HepG2 (cell line): ENCODE measurements around the gene ANLN. TPM values are rescaled to one million over a fixed set of nuclear protein-coding genes. Genes with fewer than 3 reads are reported as not detected.

Experiments
- ATAC-seq: fragments of 200-7000 bp; cut with Tn5 transposase; 3 replicates; pipeline ENCODE4 v1.9.1; 2020; ENCODE audit warnings: mild to moderate bottlenecking, moderate library complexity
- BruUV-seq: library from RNA; stranded (reverse); fragments of 400-500 nt; replicated peaks from 2 replicates; lab custom pipeline; 2021; lab: Mats Ljungman, UMichigan
- CTCF ChIA-PET: fragments of 300-600 bp; formaldehyde crosslinking; extraction: SDS; loops from one replicate; lab custom pipeline; 2021; ENCODE audit warnings: low total read pairs, inconsistent platforms, low intra/inter-chr PET ratio; lab: Yijun Ruan, JAX
- POLR2A ChIA-PET: fragments of 350-600 bp; sonication (Branson Sonifier 250); formaldehyde crosslinking; loops from one replicate; lab custom pipeline; 2020; ENCODE audit warnings: antibody characterized with exemption, inconsistent platforms; lab: Yijun Ruan, JAX
- DNase-seq: peaks from one replicate; pipeline ENCODE4 v3.0.0-alpha.2; 2015; ENCODE audit warnings: low spot score
- FAIRE-seq: peaks from 3 replicates; lab custom pipeline; 2011; peaks lifted over from hg19 to GRCh38; lab: Jason Lieb, UNC
- H2AFZ ChIP-seq: one replicate; pipeline ENCODE4 v1.6.1; 2011; ENCODE audit warnings: low read length, inconsistent platforms
- H3K27ac ChIP-seq: fragments of 300-600 bp; 3 replicates; pipeline ENCODE4 v1.8.0; 2011; ENCODE audit warnings: mixed run types, mild to moderate bottlenecking, mixed read lengths, low read length, inconsistent platforms; ENCODE audit not compliant: insufficient read depth; ENCODE audit errors: extremely low read length
- H3K27me3 ChIP-seq, 2 experiments: fragments of 200-600 bp in 1 of 2; 2 replicates in 1 of 2; 3 replicates in 1 of 2; pipeline versions ENCODE4 v1.6.0 to v1.8.0; 2011; ENCODE audit warnings: low read length in 2 of 2, mild to moderate bottlenecking in 2 of 2, moderate library complexity in 2 of 2, inconsistent platforms in 1 of 2; ENCODE audit not compliant: insufficient read depth in 2 of 2, control insufficient read depth in 1 of 2
- H3K36me3 ChIP-seq, 2 experiments: fragments of 200-600 bp in 1 of 2; replicated peaks in 1 of 2; 2 replicates in 1 of 2; 3 replicates in 1 of 2; pipeline versions ENCODE4 v1.5.1 to v1.8.0; 2011; ENCODE audit warnings: low read length in 2 of 2, inconsistent platforms in 1 of 2; ENCODE audit not compliant: insufficient read depth in 2 of 2, control insufficient read depth in 1 of 2
- H3K4me1 ChIP-seq: 2 replicates; pipeline ENCODE4 v1.5.1; 2012; ENCODE audit warnings: low read length, inconsistent platforms; ENCODE audit not compliant: insufficient read depth
- H3K4me2 ChIP-seq: 2 replicates; pipeline ENCODE4 v1.6.0; 2011; ENCODE audit warnings: low read depth, low read length, inconsistent platforms
- H3K4me3 ChIP-seq, 3 experiments: fragments of 200-600 bp in 1 of 3; sonication (generic), shearing (Covaris generic) in 1 of 3; replicated peaks in 1 of 3; 2 replicates each; pipeline ENCODE4 v1.5.1; 2011 to 2016; ENCODE audit warnings: low read length in 3 of 3, inconsistent platforms in 2 of 3, low read depth in 2 of 3, mild to moderate bottlenecking in 2 of 3, control low read depth in 1 of 3, mixed read lengths in 1 of 3; ENCODE audit not compliant: insufficient read depth in 1 of 3
- H3K79me2 ChIP-seq: one replicate; pipeline ENCODE4 v1.6.1; 2011; ENCODE audit warnings: low read length, inconsistent platforms; ENCODE audit not compliant: insufficient read depth
- H3K9ac ChIP-seq: 2 replicates; pipeline ENCODE4 v1.6.0; 2011; ENCODE audit warnings: mild to moderate bottlenecking, low read depth, low read length, inconsistent platforms; ENCODE audit not compliant: insufficient read depth
- H3K9me3 ChIP-seq: 2 replicates; pipeline ENCODE4 v1.5.1; 2012; ENCODE audit warnings: mild to moderate bottlenecking, low read length
- H4K20me1 ChIP-seq: 2 replicates; pipeline ENCODE4 v1.6.0; 2011; ENCODE audit warnings: inconsistent platforms, mild to moderate bottlenecking, low read length, moderate library complexity; ENCODE audit not compliant: insufficient read depth
- ATF6 ChIP-seq: sonication (generic); formaldehyde crosslinking; conservative IDR thresholded peaks from 2 replicates; pipeline ENCODE4 v1.4.0; 2020; ENCODE audit warnings: missing genetic modification reagents
- HNRNPL ChIP-seq: fragments of 200-400 bp; formaldehyde crosslinking; IDR thresholded peaks from 2 replicates; pipeline ENCODE4 v1.6.1; 2017; ENCODE audit warnings: mild to moderate bottlenecking, low read depth, low read length
- MYC ChIP-seq: sonication (generic); formaldehyde crosslinking; IDR thresholded peaks from 2 replicates; pipeline ENCODE4 v1.9.0; 2021; ENCODE audit warnings: missing genetic modification reagents, borderline replicate concordance
- PRMT3 ChIP-seq: sonication (generic); formaldehyde crosslinking; IDR thresholded peaks from 2 replicates; pipeline ENCODE4 v1.8.1; 2022; ENCODE audit warnings: low read depth, mild to moderate bottlenecking, moderate library complexity, missing genetic modification reagents, borderline replicate concordance
- RAD51 ChIP-seq: fragments of 450-650 bp; IDR thresholded peaks from 2 replicates; pipeline ENCODE4 v1.6.1; 2016; ENCODE audit warnings: borderline replicate concordance
- RNF2 ChIP-seq: fragments of 450-650 bp; conservative IDR thresholded peaks from 2 replicates; pipeline ENCODE4 v1.6.1; 2016; ENCODE audit warnings: low read depth
- TBX2 ChIP-seq: sonication (generic); formaldehyde crosslinking; IDR thresholded peaks from 2 replicates; pipeline ENCODE4 v1.5.0; 2020; ENCODE audit warnings: missing genetic modification reagents, mild to moderate bottlenecking, borderline replicate concordance
- ZFP1 ChIP-seq: IDR thresholded peaks from 2 replicates; pipeline ENCODE4 v1.6.1; 2016
- ZNF225 ChIP-seq: sonication (generic); formaldehyde crosslinking; IDR thresholded peaks from 2 replicates; pipeline ENCODE4 v1.4.0; 2020; ENCODE audit warnings: mild to moderate bottlenecking, missing genetic modification reagents
- ZNF644 ChIP-seq: IDR thresholded peaks from 2 replicates; pipeline ENCODE4 v1.6.1; 2016; ENCODE audit warnings: low read depth
- ZNF766 ChIP-seq: sonication (generic); formaldehyde crosslinking; IDR thresholded peaks from 2 replicates; pipeline ENCODE4 v1.5.0; 2020; ENCODE audit warnings: missing genetic modification reagents, borderline replicate concordance
- ZSCAN22 ChIP-seq: sonication (generic); formaldehyde crosslinking; IDR thresholded peaks from 2 replicates; pipeline ENCODE4 v1.4.0; 2020; ENCODE audit warnings: mild to moderate bottlenecking, missing genetic modification reagents
- WGBS: methylation state at CpG from one replicate; pipeline ENCODE4 v1.1.6; 2017; ENCODE audit warnings: low lambda C conversion rate; 5-methylcytosine and 5-hydroxymethylcytosine counted together
- in situ Hi-C: cut with HindIII; loops from 2 replicates; pipeline ENCODE4 v1.10.0; 2017; ENCODE audit warnings: low pct_unique_long_range_greater_than_20kb; ENCODE audit not compliant: extremely low pct_ligation_motif_present
- intact Hi-C: fragments of 100-400 bp; cut with micrococcal nuclease; formaldehyde crosslinking; loops from one replicate; pipeline ENCODE4 v1.10.0; 2022; ENCODE audit not compliant: unreplicated experiment
- polyA plus RNA-seq, 8 experiments: library from polyadenylated mRNA; depleted of rRNA in 3 of 8; stranded (reverse) in 7 of 8; unstranded in 1 of 8; fragments of >200 nt; fragmentation: Illumina TruSeq in 4 of 8; extraction: Trizol in 4 of 8; gene quantifications; 2 replicates each; pipeline versions ENCODE4 v1.2.1 to v1.2.3, GENCODE V29; 2011 to 2016; ENCODE audit warnings: low read depth in 4 of 8, missing spikeins in 1 of 8, mixed read lengths in 1 of 8; ENCODE audit not compliant: insufficient read depth in 1 of 8
- total RNA-seq, 5 experiments: library from RNA; depleted of rRNA; stranded (reverse); fragments of >200 nt; fragmentation: Illumina TruSeq; extraction: Trizol; gene quantifications; 2 replicates each; pipeline ENCODE4 v1.2.3, GENCODE V29; 2016; ENCODE audit warnings: low read depth in 1 of 5

ANLN gene
- total and polyA plus RNA-seq, 2 of the 13 experiments (the other 11 are each of a cell fraction or from before 2014, with no cell fraction given): 20.0 to 72.0 TPM

DNA sequence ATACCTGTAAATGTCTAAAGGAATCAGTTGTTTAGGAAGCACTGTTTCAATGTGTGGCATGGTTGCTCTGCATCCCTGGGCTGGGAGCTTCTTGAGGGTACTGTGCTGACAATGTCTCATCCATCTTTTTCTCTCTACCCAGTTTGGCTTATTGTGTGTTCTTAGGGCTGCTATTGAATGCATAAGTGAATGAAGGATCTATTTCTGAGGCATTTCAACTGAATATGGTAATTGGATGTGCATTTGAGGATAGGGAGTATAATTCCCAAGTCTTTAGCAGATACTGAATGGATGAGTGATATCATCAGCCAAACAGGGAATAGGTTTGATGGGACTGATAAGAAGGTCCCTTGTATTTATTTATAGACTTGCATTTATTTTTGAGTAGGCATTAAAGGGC, 64.1 kb downstream of the ANLN start (continued):
- TF ChIP-seq PRMT3 (CRISPR knock-in tag) (no peak), TBX2 (CRISPR knock-in tag) (no peak), RNF2 (no peak)

DNA sequence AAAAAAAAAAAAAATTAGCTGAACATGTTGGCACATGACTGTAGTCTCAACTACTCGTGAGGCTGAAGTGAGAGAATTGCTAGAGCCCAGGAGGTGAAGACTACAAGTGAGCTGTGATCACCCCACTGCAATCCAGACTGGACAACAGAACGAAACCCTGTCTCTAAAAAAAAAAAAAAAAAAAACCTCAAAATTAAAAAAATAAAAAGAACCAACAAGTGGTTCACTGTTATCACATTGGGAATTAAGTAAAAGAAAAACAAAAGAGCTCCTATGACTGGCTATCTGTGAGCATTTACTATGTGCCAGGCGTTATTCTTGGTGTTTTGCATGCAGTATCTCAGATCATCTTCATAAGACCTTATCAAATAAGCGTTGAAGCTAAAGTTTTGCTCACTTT, 66.0 kb downstream of the ANLN start:
- FAIRE-seq: no peak
- WGBS: 98% methylated on average over 4 of the region's 4 CpGs
- no TSS peak for BruUV-seq

More for the DNA sequence above, 66.0 kb downstream of the ANLN start:
- Histone ChIP-seq H4K20me1 (no peaks in the 10 kb centered on the region), H3K27ac (no peak overlapping the region), H3K79me2 (no peaks in the 10 kb centered on the region), H3K4me2 (no peak overlapping the region), H3K9me3 (no peaks in the 10 kb centered on the region), H3K4me3 (no peak overlapping the region), H3K4me1 (peaks cover 3% of the 10 kb centered on the region), H3K9ac (no peak overlapping the region), H3K27me3 (no peaks in the 10 kb centered on the region), H2AFZ (no peak overlapping the region), H3K36me3 (peaks cover 8 to 25% of the 10 kb centered on the region in 2 experiments)
- DNase-seq (no peak), ATAC-seq (no peak)
- in situ Hi-C loops (loop anchor here (25.0 kb wide), 1 partner anchor 507 kb away; no protein-coding TSS in a partner anchor), intact Hi-C loops (no loop called here)
- POLR2A ChIA-PET: no interaction called here
- TF ChIP-seq ZSCAN22 (CRISPR knock-in tag) (no peak), MYC (CRISPR knock-in tag) (no peak), ATF6 (CRISPR knock-in tag) (no peak), ZNF644 (no peak), ZNF766 (CRISPR knock-in tag) (no peak), ZNF225 (CRISPR knock-in tag) (no peak), ZFP1 (CRISPR knock-in tag) (no peak), RAD51 (no peak), HNRNPL (no peak)
- CTCF ChIA-PET: no interaction called here
